ENCODE results near the gene PTPRM. TPM values are rescaled to one million over a fixed set of nuclear protein-coding genes. Genes with fewer than 3 reads are reported as not detected.

PTPRM gene
- total RNA-seq, 1 experiment from 2014 or later, result 14.5 TPM

- ChIA-PET RAD21 (ENCODE audit: low non-redundant PET in 1 of 2, low total read pairs in 2 of 2, uncharacterized antibody in 2 of 2, unreplicated experiment in 2 of 2) (no interaction called here), POLR2A (no interaction called here), CTCF (no interaction called here)
- Histone ChIP-seq H3K4me3 (replicated peaks in 1 of 2; ENCODE audit: low read depth in 1 of 2, low read length in 2 of 2) (no peak overlapping the region), H3K27me3 (ENCODE audit: insufficient read depth, low read length) (no peaks in the 10 kb centered on the region), H3K36me3 (ENCODE audit: control insufficient read depth in 1 of 2, insufficient read depth in 2 of 2, low read length in 2 of 2) (no peaks in the 10 kb centered on the region; a peak in 1 of 4 replicates), H3K4me2 (ENCODE audit: low read length) (no peak overlapping the region), H3K79me2 (ENCODE audit: insufficient read depth, low read length) (no peaks in the 10 kb centered on the region), H3K27ac (ENCODE audit: low read depth, low read length) (no peak overlapping the region), H3K9ac (ENCODE audit: low read length) (no peak overlapping the region), H3K4me1 (ENCODE audit: control insufficient read depth in 1 of 2, insufficient read depth in 2 of 2, low read length in 2 of 2) (no peaks in the 10 kb centered on the region), H3K9me2 (ENCODE audit: insufficient read depth) (no peaks in the 10 kb centered on the region), H4K20me1 (ENCODE audit: insufficient read depth) (no peaks in the 10 kb centered on the region), H2AFZ (ENCODE audit: low read depth, low read length, poor library complexity, severe bottlenecking) (no peak overlapping the region), H3K9me3 (ENCODE audit: control insufficient read depth in 1 of 2, insufficient read depth in 1 of 2, low read depth in 1 of 2, low read length in 2 of 2) (no peaks in the 10 kb centered on the region)
- TF ChIP-seq RAD21 (IDR thresholded peaks at IDR 0.05; ENCODE audit: low read depth) (no peak), SIN3A (IDR thresholded peaks at IDR 0.05; ENCODE audit: low read depth) (no peak), CTCF (IDR thresholded peaks at IDR 0.05 in 2 of 3, conservative IDR thresholded peaks at IDR 0.05 in 1 of 3; ENCODE audit: borderline replicate concordance in 1 of 3, insufficient read depth in 1 of 3, low read depth in 2 of 3, low read length in 2 of 3) (no peak), EGR1 (IDR thresholded peaks at IDR 0.05; ENCODE audit: low read depth) (no peak), ZNF274 (IDR thresholded peaks at IDR 0.05; ENCODE audit: low read depth, low read length) (no peak)
- ATAC-seq (no peak), DNase-seq (ENCODE audit: low read depth, low spot score) (no peak)
- BruUV-seq (replicated peaks), result no TSS peak
- intact Hi-C loops (cut with micrococcal nuclease), result no loop called here
These were observed 726.1 kb downstream of the PTPRM start for GRCh38 chr18:8293184-8293583.

- H3K79me2 ChIP-seq (ENCODE audit: insufficient read depth, low read length), result no peaks in the 10 kb centered on the region
- no peak overlapping the region for H3K4me2 ChIP-seq (ENCODE audit: low read length)
- POLR2A ChIA-PET, result no interaction called here
- no peaks in the 10 kb centered on the region for H4K20me1 ChIP-seq (ENCODE audit: insufficient read depth)
- intact Hi-C loops (cut with micrococcal nuclease), result no loop called here
- no peaks in the 10 kb centered on the region for H3K36me3 ChIP-seq (ENCODE audit: control insufficient read depth in 1 of 2, insufficient read depth in 2 of 2, low read length in 2 of 2)
- no peak for DNase-seq (ENCODE audit: low read depth, low spot score)
- H3K9me3 ChIP-seq (ENCODE audit: control insufficient read depth in 1 of 2, insufficient read depth in 1 of 2, low read depth in 1 of 2, low read length in 2 of 2), result no peaks in the 10 kb centered on the region
- no peak overlapping the region for H2AFZ ChIP-seq (ENCODE audit: low read depth, low read length, poor library complexity, severe bottlenecking)
- no peak overlapping the region for H3K27ac ChIP-seq (ENCODE audit: low read depth, low read length)
- TF ChIP-seq ZBTB33 (IDR thresholded peaks at IDR 0.05; ENCODE audit: extremely low read depth, insufficient replicate concordance, low read length) (no peak), CEBPB (IDR thresholded peaks at IDR 0.05; ENCODE audit: low read depth) (no peak), SIN3A (IDR thresholded peaks at IDR 0.05; ENCODE audit: low read depth) (no peak), SRF (IDR thresholded peaks at IDR 0.05; ENCODE audit: low read depth) (no peak), FOSL1 (IDR thresholded peaks at IDR 0.05; ENCODE audit: low read depth) (no peak), EZH2 (IDR thresholded peaks at IDR 0.05) (no peak), ATF3 (IDR thresholded peaks at IDR 0.05) (no peak), TCF7L2 (IDR thresholded peaks at IDR 0.05; ENCODE audit: borderline replicate concordance, extremely low read depth, insufficient read depth, insufficient read length) (no peak), EGR1 (IDR thresholded peaks at IDR 0.05; ENCODE audit: low read depth) (no peak), ZFX (IDR thresholded peaks at IDR 0.05) (no peak)
- CTCF ChIA-PET, result no interaction called here
- no peak for ATAC-seq
- H3K4me1 ChIP-seq (ENCODE audit: control insufficient read depth in 1 of 2, insufficient read depth in 2 of 2, low read length in 2 of 2), result peaks cover 4 to 5% of the 10 kb centered on the region in 2 experiments; a peak in 2 of 4 replicates
- no TSS peak for BruUV-seq (replicated peaks)
- H3K27me3 ChIP-seq (ENCODE audit: insufficient read depth, low read length), result no peaks in the 10 kb centered on the region
- H3K4me3 ChIP-seq (replicated peaks in 1 of 2; ENCODE audit: low read depth in 1 of 2, low read length in 2 of 2), result no peak overlapping the region
- H3K9me2 ChIP-seq (ENCODE audit: insufficient read depth), result no peaks in the 10 kb centered on the region
- RAD21 ChIA-PET (ENCODE audit: low non-redundant PET in 1 of 2, low total read pairs in 2 of 2, uncharacterized antibody in 2 of 2, unreplicated experiment in 2 of 2), result no interaction called here
- H3K9ac ChIP-seq (ENCODE audit: low read length), result no peak overlapping the region
These were observed 729.9 kb downstream of the PTPRM start for GRCh38 chr18:8296886-8297616.

All from HCT116 (cell line).